NCI-H2171 treated with DMSO at 0.1 percent for 48 hours (cell line): ENCODE data around the gene DARS1.

Source experiments
- DNase-seq: peaks from one replicate; lab custom pipeline; 2025; lab: John Stamatoyannopoulos, UW

The DARS1 gene

DNA sequence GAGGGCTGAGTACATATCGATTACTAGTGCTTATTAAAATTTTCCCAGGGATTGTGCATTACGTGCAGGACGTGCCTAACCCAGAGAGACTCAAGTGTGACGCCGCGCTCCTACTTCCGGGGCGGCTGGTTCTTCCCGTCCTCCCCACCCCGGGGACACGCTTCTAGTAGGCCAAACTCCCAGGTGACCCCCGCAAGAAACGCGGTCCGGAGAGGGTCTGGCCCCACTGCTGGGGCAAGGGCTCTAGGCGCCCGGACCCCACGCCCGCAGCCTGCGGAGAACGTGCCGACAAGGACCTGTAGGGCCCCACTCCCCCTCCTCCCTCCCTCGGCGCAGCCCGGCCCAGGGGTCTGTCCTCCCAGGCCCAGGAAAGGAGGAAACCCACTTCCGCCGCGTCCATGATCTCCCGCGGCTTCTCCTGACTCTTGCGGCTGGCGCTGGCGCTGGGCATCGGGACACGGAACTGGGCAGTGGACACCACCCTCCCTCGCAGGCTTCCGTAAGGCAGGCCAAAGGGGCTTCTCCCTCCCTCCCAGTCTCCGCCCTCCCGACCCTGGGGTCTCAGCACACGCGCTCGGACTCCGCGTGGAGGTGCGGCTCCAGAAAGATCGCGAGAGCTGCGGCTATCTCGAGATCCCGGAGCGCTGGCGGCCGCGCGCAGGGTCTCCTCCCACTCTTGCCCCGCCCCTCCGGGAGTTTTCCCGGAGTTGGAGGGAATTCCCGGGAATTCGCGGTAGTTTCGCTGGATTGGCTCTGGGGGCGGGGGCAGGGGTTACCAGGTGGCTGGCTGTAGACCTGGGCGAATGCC, at the start of gene DARS1:
DARS1 (minus strand) TSS at position 609 of the 808 bp plus-strand sequence; CDS start at position 451, 158 bp downstream.
- peak; percentile 95 for DNase-seq

DNA sequence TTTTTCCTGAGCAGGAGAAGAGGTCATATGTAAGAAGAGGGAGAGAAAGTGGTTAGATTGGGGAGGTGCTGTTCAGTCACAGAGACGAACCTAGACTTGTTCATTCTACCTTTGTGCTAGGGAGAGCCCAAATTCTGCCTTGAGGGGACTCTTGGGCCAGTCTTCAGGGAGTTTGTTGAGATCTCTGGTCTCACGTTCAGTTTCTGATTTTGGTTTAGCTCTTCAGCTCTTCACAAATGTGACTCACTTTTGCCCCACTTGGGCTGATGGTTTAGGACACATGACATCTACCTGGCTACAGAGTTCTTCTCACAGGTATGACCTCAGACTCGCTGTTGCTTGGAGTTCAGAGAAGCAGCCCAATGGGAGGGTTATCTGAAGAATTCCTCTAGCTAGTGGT, 49.2 kb upstream of the DARS1 start:
- DNase-seq = no peak

- DNase-seq = no peak
Measured at GRCh38 chr2:136032817-136033535, 47.5 kb upstream of the DARS1 start.

DNA sequence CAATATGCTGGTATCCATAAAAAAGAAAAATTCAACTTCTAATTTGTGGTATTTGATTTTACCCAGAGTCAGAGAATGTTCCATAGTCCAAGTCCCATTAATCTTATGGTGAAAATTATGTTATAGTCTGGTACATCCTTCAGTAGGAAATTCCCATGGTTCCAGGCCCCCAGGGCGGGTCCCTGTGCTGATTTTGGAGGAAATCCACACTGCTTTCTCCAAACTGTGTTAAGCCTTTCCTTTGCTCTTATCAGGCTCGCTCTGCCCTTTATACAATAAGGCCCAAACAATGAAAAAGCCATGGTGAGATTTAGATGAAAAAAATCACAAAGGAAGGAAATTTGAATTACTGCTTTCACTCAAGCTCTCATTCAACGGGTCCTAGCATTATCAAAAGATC, 46.8 kb upstream of the DARS1 start:
- DNase-seq = no peak

DNA sequence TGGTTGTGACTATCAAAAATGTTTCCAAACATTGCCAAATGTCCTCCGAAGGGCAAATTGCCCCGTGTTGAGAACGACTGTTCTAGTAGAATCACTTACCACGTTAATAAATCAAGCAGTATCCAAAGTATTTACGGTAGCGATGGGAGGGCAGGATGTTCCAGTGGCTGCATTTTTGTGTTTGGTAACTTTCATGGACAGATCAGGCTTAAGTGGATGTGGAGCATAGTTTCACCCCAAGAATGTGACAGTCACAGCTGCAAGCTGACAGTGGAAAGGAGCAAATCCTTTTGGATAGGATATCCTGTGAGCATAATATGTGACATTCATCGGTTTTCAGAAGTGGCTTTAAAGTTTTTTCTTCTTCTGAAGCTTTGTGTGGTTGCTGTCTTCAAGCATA, 46.3 kb upstream of the DARS1 start:
- DNase-seq = no peak

- DNase-seq = no peak
Measured at GRCh38 chr2:136030406-136030805, 45.0 kb upstream of the DARS1 start.

DNA sequence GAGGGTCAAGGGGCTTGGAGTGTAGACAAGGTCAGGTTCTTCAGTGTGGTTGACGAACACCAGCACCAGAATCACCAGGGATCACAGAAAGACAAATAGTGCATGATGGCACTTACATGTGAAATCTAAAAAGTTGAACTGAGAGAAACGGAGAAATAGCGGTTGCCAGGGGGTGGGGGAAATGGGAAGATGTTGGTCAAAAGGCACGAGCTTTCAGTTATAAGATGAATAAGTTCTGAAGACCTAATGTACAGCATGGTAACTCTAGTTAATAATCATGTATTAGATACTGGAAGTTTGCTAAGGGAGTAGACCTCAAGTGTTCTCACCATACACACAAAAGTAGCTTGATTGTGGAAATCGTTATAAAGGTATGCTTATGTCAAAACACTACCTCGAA, 43.7 kb upstream of the DARS1 start:
- no peak for DNase-seq

GRCh38 chr2:136028001-136028400, 42.6 kb upstream of the DARS1 start:
- DNase-seq = no peak

DNA sequence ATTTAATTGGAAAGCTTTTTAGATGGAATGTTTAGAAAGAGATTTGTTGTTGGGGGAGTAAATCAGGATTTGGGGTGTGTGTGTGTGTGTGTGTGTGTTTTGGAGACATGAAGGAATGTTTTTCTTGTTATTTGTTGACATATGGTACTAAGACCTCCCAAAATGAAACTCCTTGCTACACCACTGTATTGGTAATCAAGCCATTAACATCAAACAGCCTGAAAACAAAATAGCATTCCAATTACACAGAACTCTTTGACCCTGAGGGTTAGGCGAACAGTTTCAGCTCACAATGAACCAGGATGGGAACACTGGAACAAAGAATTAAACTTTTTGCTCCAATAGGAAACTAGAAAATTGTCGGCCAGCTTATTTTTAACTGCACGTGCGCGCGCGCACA, 41.7 kb upstream of the DARS1 start:
- no peak for DNase-seq

DNA sequence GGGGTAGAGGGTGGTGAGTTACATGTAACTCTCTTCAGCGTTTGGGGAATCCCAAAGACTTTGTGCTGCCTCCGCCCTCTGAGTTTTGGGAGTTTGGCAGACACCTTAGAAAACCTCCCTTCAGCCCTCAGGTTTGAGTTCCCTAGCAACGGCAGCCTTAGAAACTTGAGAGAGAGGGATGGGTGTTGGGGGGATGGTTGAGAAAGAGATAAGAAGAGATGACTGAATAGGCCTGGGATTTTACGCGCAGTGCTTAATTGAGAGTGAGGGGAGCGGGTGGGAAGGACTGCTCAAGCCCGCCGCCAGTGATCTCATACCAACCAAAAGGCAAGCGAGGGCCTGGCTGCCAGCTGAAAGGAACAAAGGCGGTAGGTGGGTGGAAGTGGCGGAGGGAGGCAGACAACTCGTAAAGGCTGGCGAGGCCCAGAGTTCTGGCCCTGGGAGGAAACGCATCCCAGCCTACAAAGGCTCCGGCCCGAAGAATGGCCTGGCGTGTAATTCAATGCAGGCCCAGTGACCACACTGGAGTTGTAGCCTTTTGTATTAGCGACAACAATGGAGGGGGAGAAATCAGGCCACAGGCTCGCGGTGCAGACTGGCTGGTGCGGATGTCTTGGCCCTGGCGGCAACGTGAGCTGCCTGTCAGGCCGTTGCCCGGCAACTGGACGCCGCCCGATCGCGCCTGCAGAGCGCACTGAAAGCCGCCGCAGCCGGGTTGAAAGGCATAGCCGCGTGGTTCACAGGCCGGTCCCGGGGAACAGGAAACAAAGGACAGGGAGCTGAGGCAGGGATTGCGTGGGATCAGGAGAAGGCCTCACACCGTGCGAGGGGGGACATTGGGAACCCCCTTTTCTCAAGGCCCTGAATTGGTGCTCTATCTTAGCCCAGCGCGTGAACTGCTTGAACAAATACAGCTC, 39.9 kb upstream of the DARS1 start:
- peak; percentile 15 for DNase-seq

- DNase-seq = no peak
Measured at GRCh38 chr2:136024616-136025015, 39.2 kb upstream of the DARS1 start.

DNA sequence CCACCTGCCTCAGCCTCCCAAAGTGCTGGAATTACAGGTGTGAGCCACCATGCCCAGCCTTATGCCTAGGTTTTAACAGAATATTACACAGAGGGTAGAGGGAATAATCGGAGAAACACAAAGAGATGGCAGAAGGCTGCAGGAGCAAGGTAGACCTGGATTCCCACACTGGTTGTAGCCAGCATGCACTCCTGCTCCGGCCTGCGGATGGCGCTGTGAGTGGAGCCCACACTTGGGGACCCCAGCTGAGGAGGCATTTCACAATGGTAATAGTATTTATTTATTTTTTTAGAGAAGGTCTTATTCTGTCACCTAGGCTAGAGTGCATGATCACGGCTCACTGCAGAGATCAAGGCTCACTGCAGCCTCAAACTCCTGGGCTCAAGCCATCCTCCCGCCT, 38.8 kb upstream of the DARS1 start:
- DNase-seq = no peak

GRCh38 chr2:136023416-136023815, 38.0 kb upstream of the DARS1 start:
- no peak for DNase-seq

GRCh38 chr2:136022396-136023146, 37.1 kb upstream of the DARS1 start:
- no peak for DNase-seq

GRCh38 chr2:136021976-136022375, 36.5 kb upstream of the DARS1 start:
- no peak for DNase-seq

- no peak for DNase-seq
Measured at GRCh38 chr2:136021406-136021805, 36.0 kb upstream of the DARS1 start.

DNA sequence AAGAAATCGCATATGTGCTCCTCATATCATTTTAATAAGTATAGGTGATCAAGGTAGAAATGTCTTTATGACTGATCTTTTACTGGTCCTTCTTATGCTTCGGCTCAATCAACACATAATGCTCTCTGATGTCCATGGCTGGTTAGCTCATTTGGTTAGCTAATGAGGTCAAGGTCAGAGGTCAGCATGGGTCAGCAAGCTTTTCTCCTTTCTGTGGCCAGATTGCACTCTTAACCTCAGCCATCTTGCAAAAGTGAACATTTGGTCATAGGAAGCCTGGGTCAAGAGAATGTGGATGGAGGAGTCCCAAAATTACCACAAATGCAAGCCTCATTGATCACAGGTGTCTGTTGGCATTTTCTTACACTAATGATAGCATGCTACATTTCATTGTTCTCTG, 35.4 kb upstream of the DARS1 start:
- DNase-seq = no peak

DNA sequence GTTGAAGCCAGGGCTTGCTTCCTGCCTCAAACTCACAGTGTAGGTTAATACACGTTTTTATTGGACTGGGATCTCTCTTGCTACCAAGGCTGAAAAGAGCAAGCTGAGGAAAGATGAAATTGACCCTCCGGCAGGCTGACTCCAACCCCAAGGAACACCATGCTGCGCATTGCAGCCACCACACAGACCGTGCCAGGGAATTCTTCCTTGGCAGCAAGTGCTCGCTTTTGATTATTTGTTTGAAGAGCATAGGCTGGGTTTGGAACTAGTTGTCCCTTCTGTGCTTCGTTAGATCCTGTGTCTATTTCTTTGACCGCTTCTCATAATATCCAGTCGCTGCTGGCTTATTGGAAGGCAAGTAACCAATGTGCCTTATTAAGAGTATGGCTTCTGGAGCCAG, 34.4 kb upstream of the DARS1 start:
- DNase-seq = no peak

GRCh38 chr2:136019306-136019705, 33.9 kb upstream of the DARS1 start:
- DNase-seq = no peak

GRCh38 chr2:136017786-136018185, 32.4 kb upstream of the DARS1 start:
- DNase-seq = no peak

DNA sequence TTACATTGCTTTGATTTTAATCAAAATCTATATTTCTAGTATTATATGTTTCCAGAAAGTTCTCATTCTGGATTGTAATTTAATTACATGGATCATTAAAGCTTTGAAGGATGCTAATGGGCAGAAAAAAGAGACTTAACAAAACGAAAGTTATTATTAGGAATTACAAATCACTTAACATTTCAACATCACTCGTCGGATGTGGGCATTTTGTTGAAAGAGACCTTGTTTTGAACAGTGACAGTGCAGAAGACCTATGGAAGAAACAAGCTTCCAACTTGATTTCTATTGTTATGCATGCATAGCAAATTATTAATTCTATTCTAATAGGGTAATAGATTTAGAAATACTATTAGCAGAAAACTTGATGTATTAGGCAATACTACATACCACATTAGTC, 31.4 kb upstream of the DARS1 start:
- DNase-seq = no peak

GRCh38 chr2:136016427-136016826, 31.0 kb upstream of the DARS1 start:
- no peak for DNase-seq
